Common myeloid progenitor, CD34-positive (primary cell): ENCODE data around the gene ANKRD60. TPM values are rescaled to one million over a fixed set of nuclear protein-coding genes. Genes with fewer than 3 reads are reported as not detected.

Experiments
- CTCF ChIA-PET: fragments of 350-600 bp; sonication (Branson Sonifier 250); formaldehyde crosslinking; loops from one replicate; lab custom pipeline; 2021; ENCODE audit warnings: antibody characterized with exemption; lab: Charles Lee
- POLR2A ChIA-PET: fragments of 350-600 bp; sonication (Branson Sonifier 250); formaldehyde crosslinking; loops from one replicate; lab custom pipeline; 2021; ENCODE audit warnings: antibody characterized with exemption; lab: Charles Lee
- DNase-seq, 3 donors: peaks; one replicate each; pipeline versions ENCODE4 v3.0.0 to v3.0.0-alpha.2; 2013
- H3K27ac ChIP-seq, 2 experiments: 1 replicate in 1 of 2; 2 replicates in 1 of 2; pipeline ENCODE4 v1.7.0; 2013; ENCODE audit warnings: inconsistent platforms in 2 of 2, low read length in 2 of 2, mild to moderate bottlenecking in 2 of 2, low read depth in 1 of 2, moderate library complexity in 1 of 2; ENCODE audit not compliant: severe bottlenecking in 2 of 2, insufficient read depth in 1 of 2, poor library complexity in 1 of 2
- H3K27me3 ChIP-seq, 5 experiments: replicated peaks in 2 of 5; 1 replicate in 3 of 5; 2 replicates in 2 of 5; pipeline versions ENCODE4 v1.6.1 to v1.7.0; 2013; ENCODE audit warnings: low read length in 4 of 5, mild to moderate bottlenecking in 2 of 5, moderate library complexity in 2 of 5, inconsistent platforms in 1 of 5; ENCODE audit not compliant: insufficient read depth in 5 of 5, control insufficient read depth in 4 of 5
- H3K36me3 ChIP-seq, 4 experiments: 1 replicate in 2 of 4; 2 replicates in 2 of 4; pipeline versions ENCODE4 v1.6.1 to v1.7.0; 2013; ENCODE audit warnings: low read length in 3 of 4, control low read depth in 1 of 4, mild to moderate bottlenecking in 1 of 4; ENCODE audit not compliant: control insufficient read depth in 4 of 4, insufficient read depth in 4 of 4
- H3K4me1 ChIP-seq, 4 experiments: 1 replicate in 3 of 4; 2 replicates in 1 of 4; pipeline versions ENCODE4 v1.6.1 to v1.7.1; 2013; ENCODE audit warnings: low read length in 3 of 4, mild to moderate bottlenecking in 3 of 4, control low read depth in 1 of 4, inconsistent platforms in 1 of 4, moderate library complexity in 1 of 4; ENCODE audit not compliant: control insufficient read depth in 4 of 4, insufficient read depth in 4 of 4; ENCODE audit errors: control extremely low read depth in 1 of 4
- H3K4me3 ChIP-seq, 7 experiments: 1 replicate in 4 of 7; 2 replicates in 3 of 7; pipeline versions ENCODE4 v1.5.1 to v1.7.0; 2013; ENCODE audit warnings: mild to moderate bottlenecking in 7 of 7, low read length in 6 of 7, moderate library complexity in 6 of 7, inconsistent platforms in 2 of 7, low read depth in 2 of 7, control low read depth in 1 of 7; ENCODE audit not compliant: insufficient read depth in 4 of 7, control insufficient read depth in 1 of 7; ENCODE audit errors: extremely low read depth in 1 of 7
- H3K9me3 ChIP-seq, 5 experiments: 1 replicate in 4 of 5; 2 replicates in 1 of 5; pipeline versions ENCODE4 v1.6.1 to v1.7.1; 2013; ENCODE audit warnings: low read length in 4 of 5, mild to moderate bottlenecking in 2 of 5, inconsistent platforms in 1 of 5, low read depth in 1 of 5, moderate library complexity in 1 of 5; ENCODE audit not compliant: control insufficient read depth in 4 of 5, insufficient read depth in 2 of 5; ENCODE audit errors: control extremely low read depth in 1 of 5
- WGBS: methylation state at CpG from one replicate; pipeline ENCODE4 v1.1.5; 2013; ENCODE audit not compliant: insufficient coverage; 5-methylcytosine and 5-hydroxymethylcytosine counted together
- polyA plus RNA-seq: library from polyadenylated mRNA; unstranded; fragments of 120-200 nt; gene quantifications from one replicate; pipeline ENCODE4 v1.2.1, GENCODE V29; 2013

Gene ANKRD60, protein sequence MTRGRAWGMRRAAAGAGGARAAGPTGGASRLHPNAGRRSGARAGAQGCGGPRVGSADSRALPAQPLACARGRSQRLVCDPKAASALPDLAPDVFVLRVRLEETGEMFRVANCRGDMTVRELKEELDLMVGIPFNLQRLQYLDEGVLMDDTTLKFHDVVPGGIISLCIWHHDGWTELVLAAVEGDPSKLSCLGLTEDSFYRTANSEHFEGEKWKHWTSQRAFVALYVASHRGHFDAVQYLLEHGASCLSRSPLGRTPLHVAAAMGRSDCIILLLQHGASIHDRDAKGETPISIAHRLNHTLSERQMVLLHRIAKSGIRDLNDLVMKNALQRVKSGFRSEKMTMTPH
- not detected for polyA plus RNA-seq

DNA sequence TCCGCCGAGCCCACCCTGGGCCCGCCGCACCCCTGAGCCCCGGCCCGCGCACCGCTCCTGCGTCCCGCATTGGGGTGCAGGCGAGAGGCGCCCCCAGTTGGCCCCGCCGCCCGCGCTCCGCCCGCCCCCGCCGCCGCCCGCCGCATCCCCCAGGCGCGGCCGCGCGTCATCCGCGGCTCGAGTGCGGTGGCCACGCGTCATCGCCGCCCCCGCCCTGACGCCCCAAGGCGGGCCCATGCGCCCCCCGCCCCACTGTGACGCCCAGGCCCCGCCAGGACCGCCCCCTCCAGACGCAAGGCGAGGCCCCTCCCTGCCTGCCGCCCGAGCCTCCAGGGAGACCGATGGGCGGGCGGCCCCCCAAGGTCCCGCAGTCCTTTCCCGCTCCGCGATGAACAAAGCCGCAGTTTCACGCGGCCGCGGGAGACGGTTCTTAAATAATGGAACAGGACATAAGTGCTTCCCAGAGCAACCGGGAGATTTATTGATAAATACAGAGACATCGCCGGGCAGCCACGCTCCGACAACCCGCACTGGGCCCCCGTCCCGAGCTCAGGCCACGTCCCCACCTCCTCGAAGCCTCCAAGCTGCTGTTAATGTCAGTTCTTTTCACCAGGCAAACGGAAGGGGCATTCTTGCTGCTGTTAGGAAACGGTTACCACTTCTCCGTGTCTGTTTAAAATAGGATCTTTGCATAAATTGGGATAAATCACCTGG, at the start of gene ANKRD60:
TSS of gene ANKRD60 (minus strand) at position 170 of the 714 bp plus-strand sequence. CDS start at position 170, 0 bp downstream.
- Histone ChIP-seq H3K27me3 (peaks cover 38 to 70% (median 44%) of the 10 kb centered on the region in 5 experiments), H3K27ac (no peak within 1 kb of the TSS), H3K36me3 (no peaks in the 10 kb centered on the region), H3K9me3 (peaks cover 0 to 15% (median 5%) of the 10 kb centered on the region in 5 experiments), H3K4me1 (peaks cover 0 to 11% (median 10%) of the 10 kb centered on the region in 4 experiments), H3K4me3 (peak within 1 kb of the TSS in 3 of 7 experiments; percentile 21 to 59 (median 42))
- POLR2A ChIA-PET = no interaction called here
- peak; percentile 25 to 60 (median 46) for DNase-seq
- WGBS = under 1% methylated on average over 57 of the region's 74 CpGs
- CTCF ChIA-PET = interaction anchor here (1.3 kb wide), 1 partner anchor 16 kb away, joined by 3 read pairs; no protein-coding TSS in a partner anchor

DNA sequence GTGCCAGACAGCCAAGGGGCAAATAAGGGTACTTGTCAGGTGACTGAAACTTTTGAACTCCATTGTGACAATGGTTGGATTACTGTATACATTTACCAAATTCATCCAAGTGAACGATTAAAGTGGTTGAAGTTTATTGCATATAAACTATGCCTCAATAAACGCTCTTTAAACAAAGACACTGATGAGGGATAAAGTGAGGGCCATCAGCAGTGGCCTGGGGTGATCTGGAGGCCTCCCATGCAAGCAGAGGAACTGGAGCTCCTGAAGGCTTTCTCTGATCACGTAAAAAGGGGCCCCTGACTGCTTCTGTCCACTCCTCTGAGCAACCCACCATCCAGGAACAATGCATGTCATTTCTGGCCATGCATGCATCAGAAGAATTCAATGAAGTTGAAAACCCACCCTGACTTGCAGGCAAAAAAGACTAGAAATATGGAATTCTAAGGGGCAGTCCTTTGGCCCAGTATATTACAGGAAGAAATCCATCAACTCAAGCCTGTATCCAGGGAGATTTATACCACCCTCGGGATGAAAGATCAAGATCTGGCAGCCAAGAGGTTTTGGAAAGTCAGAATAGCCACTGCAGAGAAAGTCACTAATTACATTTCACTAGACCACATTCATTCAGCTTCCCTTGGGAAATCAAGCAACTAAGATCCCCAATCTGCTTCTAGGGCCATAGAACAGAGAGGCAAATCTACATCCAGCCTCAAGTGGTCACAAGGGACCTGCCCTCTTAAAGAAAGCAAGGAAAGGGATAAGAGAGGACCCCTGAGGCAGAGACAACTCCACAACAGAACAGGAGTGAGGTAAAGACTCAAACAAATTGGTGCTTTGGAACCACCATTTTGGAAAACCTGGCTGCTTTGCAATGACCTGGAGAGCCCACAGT, 49.4 kb upstream of the ANKRD60 start:
- peaks cover 0 to 7% (median 2%) of the 10 kb centered on the region in 5 experiments for H3K9me3 ChIP-seq
- H3K4me3 ChIP-seq = no peak overlapping the region
- peaks cover 0 to 9% (median under 1%) of the 10 kb centered on the region in 4 experiments for H3K36me3 ChIP-seq
- H3K27ac ChIP-seq = no peak overlapping the region
- no peaks in the 10 kb centered on the region for H3K4me1 ChIP-seq
- H3K27me3 ChIP-seq = no peaks in the 10 kb centered on the region
- CTCF ChIA-PET = no interaction called here
- WGBS = 90% methylated on average over 3 of the region's 4 CpGs
- POLR2A ChIA-PET = no interaction called here
- DNase-seq = no peak

DNA sequence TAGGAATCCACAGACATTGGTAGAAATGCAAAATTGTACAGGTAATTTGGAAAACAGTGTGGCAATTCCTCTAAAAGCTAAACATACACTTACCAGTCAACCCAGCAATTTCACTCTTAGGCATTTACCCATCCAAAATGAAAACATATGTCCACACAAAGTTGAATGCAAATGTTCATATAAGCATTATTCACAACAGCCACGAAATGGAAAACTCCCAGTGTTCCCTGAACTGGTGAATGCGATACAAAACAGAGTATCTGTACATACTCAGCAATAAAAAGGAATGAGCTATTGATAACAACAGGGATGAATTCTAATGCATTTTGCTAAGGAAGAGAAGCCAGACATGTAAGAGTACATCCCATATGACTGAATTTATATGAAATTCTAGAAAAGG, 48.7 kb upstream of the ANKRD60 start:
- no peaks in the 10 kb centered on the region for H3K4me1 ChIP-seq
- peaks cover 0 to 7% (median 2%) of the 10 kb centered on the region in 5 experiments for H3K9me3 ChIP-seq
- peaks cover 0 to 11% (median 1%) of the 10 kb centered on the region in 4 experiments for H3K36me3 ChIP-seq
- no peak overlapping the region for H3K27ac ChIP-seq
- H3K27me3 ChIP-seq = no peaks in the 10 kb centered on the region
- H3K4me3 ChIP-seq = no peak overlapping the region
- no peak for DNase-seq
- ChIA-PET POLR2A (no interaction called here), CTCF (no interaction called here)
- 100% methylated on average over 2 of the region's 2 CpGs for WGBS

DNA sequence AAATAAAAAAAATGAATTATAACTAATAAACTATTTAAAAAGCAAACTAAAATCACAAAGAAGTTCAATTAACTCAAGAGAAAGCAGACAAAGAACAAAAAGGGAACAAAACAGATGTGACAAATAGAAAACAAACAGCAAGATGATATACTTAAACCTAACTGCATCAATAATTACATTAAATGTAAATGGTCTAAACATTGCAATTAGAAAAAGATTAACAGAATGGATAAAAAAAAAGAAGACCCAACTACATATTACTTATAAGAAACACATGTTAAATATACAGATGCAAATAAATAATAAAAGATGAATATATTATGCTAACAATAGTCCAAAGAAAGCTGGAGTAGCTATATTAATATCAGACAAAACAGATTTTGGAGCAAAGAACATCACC, 45.9 kb upstream of the ANKRD60 start:
- ChIA-PET CTCF (no interaction called here), POLR2A (no interaction called here)
- H3K9me3 ChIP-seq = peaks cover 0 to 7% (median 2%) of the 10 kb centered on the region in 5 experiments
- H3K36me3 ChIP-seq = peaks cover 0 to 17% (median 2%) of the 10 kb centered on the region in 4 experiments
- DNase-seq = no peak
- peaks cover 0 to 3% (median 0%) of the 10 kb centered on the region in 4 experiments for H3K4me1 ChIP-seq
- H3K27me3 ChIP-seq = no peaks in the 10 kb centered on the region
- no peak overlapping the region for H3K4me3 ChIP-seq
- H3K27ac ChIP-seq = no peak overlapping the region

DNA sequence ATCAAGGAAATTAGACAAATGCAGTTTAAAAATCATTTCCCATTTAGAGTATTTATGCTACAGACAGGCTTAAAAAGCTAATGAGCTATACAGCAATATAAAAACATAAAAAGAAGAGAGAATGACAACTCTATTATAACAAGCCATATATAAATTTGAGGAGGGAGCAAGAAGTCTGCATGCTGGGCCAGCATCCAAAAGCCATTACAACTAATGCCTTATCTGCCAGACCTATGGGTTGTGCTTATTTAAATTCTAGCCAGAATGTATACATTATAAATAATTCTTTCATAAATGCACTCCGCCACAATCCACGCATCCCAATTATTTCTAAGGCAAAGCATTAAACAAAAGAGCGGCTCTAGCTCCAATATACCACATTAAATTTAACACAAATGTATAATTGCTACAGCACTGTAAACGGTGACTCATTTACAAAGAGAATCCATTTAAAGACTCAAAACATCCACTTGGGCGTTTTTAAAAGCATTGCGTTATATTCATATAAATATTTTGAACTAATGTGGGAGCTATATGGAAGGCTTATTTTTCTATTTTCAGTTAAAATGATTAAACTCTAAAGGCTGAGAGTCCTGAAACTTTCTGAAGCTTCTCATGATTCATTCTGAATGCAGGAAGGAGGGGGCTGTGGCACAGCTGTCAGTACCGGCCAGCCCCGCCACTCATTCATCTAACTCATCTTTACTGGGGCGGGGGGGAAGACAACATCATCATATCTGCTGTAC, 43.3 kb upstream of the ANKRD60 start:
- no peak for DNase-seq
- no peak overlapping the region for H3K27ac ChIP-seq
- peaks cover 4 to 17% (median 9%) of the 10 kb centered on the region in 4 experiments for H3K36me3 ChIP-seq
- POLR2A ChIA-PET = no interaction called here
- H3K27me3 ChIP-seq = no peaks in the 10 kb centered on the region
- no peak overlapping the region for H3K4me3 ChIP-seq
- peaks cover 0 to 7% (median 2%) of the 10 kb centered on the region in 5 experiments for H3K9me3 ChIP-seq
- CTCF ChIA-PET = interaction anchor here (1.0 kb wide), 1 partner anchor 32 kb away, joined by 3 read pairs; no protein-coding TSS in a partner anchor
- WGBS = 95% methylated on average over 6 of the region's 9 CpGs
- peaks cover 0 to 11% (median 3%) of the 10 kb centered on the region in 4 experiments for H3K4me1 ChIP-seq

DNA sequence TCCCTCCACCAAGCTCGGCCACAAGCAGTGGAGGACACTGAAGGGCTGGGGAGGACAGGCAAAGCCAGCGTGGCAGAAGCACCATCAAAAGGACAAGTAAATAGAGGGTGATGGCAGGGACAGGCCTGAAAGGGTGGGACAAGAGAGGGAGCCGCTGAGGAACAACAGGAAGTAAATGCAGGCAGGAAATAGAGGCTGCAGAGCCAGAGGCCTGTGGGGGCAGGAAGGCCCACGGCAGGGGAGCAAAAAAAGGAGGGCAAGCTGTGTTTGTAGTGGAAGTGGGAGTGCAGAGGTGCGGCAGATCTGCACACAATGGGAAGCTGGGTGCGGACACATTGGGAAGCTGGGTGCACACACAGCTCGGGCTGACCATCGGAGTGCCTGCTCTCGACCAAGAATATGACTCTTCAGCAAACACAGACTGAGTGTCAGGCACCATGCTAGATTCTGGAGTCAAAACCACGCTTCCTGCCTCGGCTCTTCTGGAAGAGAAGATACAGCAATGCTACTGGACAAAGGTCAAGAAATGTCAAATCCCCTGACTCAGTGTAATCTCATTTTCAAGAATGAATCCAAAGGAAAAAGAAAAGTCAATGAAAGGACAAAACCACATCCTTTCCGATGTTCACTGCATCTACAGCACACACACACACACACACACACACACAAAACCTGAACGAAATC, 40.6 kb upstream of the ANKRD60 start:
- ChIA-PET CTCF (interaction anchor here (0.6 to 1.2 kb wide), 2 partner anchors 23 to 246 kb away, joined by 3 read pairs; partner anchors contain the start of gene APCDD1L), POLR2A (no interaction called here)
- Histone ChIP-seq H3K27me3 (no peaks in the 10 kb centered on the region), H3K4me1 (peaks cover 0 to 11% (median 3%) of the 10 kb centered on the region in 4 experiments), H3K36me3 (peaks cover 4 to 18% (median 12%) of the 10 kb centered on the region in 4 experiments), H3K27ac (no peak overlapping the region), H3K9me3 (peaks cover 0 to 2% (median 0%) of the 10 kb centered on the region in 5 experiments), H3K4me3 (no peak overlapping the region)
- 52% methylated on average over 8 of the region's 13 CpGs for WGBS
- DNase-seq = no peak
